Effector memory CD8-positive, alpha-beta T cell (primary cell): Measurements from ENCODE around the gene PRXL2B.
"Not testable (repeated sequence)": the region's sequence is repeated elsewhere in the genome, so short reads cannot be mapped to it uniquely, and the experiment has no call there.

Experiments
- ATAC-seq: fragments of 150-1000 bp; cut with Tn5 transposase; replicated peaks from 2 replicates; pipeline ENCODE4 v1.10.0; 2021; ENCODE audit warnings: mild to moderate bottlenecking, moderate library complexity
- DNase-seq, 3 experiments: peaks; one replicate each; pipeline ENCODE4 v3.0.0; 2021
- H3K27ac Mint-ChIP-seq, 2 donors: one replicate each; pipeline ENCODE4 v1.8.0; 2022; ENCODE audit warnings: mild to moderate bottlenecking in 2 of 2, mixed read lengths in 2 of 2, moderate library complexity in 2 of 2
- H3K27me3 Mint-ChIP-seq, 2 donors: one replicate each; pipeline ENCODE4 v1.8.0; 2022; ENCODE audit warnings: mixed read lengths in 2 of 2
- H3K36me3 Mint-ChIP-seq: one replicate; pipeline ENCODE4 v1.8.0; 2022; ENCODE audit warnings: mild to moderate bottlenecking, moderate library complexity, mixed read lengths; ENCODE audit not compliant: insufficient read depth
- H3K4me1 Mint-ChIP-seq, 2 donors: one replicate each; pipeline ENCODE4 v1.8.0; 2022; ENCODE audit warnings: low read depth in 2 of 2, mixed read lengths in 2 of 2
- H3K4me3 Mint-ChIP-seq, 2 donors: one replicate each; pipeline ENCODE4 v1.8.0; 2022; ENCODE audit warnings: mild to moderate bottlenecking in 2 of 2, mixed read lengths in 2 of 2, moderate library complexity in 2 of 2
- H3K9me3 Mint-ChIP-seq, 2 donors: one replicate each; pipeline ENCODE4 v1.8.0; 2022; ENCODE audit warnings: mixed read lengths in 2 of 2

Gene PRXL2B

DNA sequence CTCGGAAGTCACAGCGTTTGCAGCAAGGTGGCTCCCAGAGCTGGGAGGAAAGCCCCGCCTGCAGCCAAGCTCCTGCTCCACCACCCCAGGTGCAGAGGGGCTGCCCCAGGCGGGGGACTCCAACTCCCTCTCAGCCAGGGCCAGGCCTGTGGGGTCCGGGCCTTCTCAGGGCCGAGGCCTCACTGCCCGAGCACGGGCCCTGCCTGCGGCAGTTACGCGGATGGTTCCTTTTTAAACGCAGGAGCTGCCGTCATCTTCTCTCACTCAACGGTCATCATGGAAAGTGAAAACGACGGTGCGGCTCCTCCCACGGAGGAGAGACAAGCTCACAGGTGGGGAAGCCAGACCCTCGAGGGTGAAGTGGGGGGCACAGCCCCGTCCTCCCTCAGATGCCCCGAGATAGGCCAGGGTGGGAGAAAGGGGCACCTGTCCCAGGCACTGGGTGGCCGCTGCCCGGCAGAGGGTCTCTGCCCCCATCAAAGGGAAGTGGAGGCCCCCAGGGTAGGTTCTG is 9.0 kb upstream of the PRXL2B start:
- peaks cover 21% of the 10 kb centered on the region for H3K36me3 Mint-ChIP-seq
- peaks cover 4 to 15% of the 10 kb centered on the region in 2 donors for H3K9me3 Mint-ChIP-seq
- peak overlapping the region; percentile 99 to 100 for H3K27ac Mint-ChIP-seq
- H3K4me1 Mint-ChIP-seq, result peaks cover 19 to 23% of the 10 kb centered on the region in 2 donors
- H3K27me3 Mint-ChIP-seq, result not testable (repeated sequence)
- H3K4me3 Mint-ChIP-seq, result peak overlapping the region; percentile 79 to 84
- DNase-seq (peak in 1 of 3 experiments; percentile 26), ATAC-seq (peak; percentile 40)

DNA sequence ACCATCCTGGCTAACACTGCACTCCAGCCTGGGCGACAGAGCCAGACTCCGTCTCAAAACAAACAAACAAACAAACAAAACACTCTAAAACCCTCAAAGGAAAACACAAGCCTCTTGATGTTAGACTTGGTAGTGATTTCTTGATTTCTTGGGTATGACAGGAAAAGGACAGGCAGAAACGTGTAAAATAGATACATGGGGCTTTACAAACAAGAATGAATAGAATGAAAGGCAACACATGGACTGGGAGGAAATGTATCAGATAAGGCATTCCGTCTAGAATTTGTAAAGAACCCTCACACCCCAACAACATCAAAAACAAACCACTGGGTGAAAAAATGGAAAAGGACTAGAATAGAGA is 7.8 kb upstream of the PRXL2B start:
- no peaks in the 10 kb centered on the region for H3K27me3 Mint-ChIP-seq
- no peak for ATAC-seq
- peaks cover 0 to 4% of the 10 kb centered on the region in 2 donors for H3K9me3 Mint-ChIP-seq
- H3K27ac Mint-ChIP-seq, result peak overlapping the region; percentile 99 to 100
- H3K4me3 Mint-ChIP-seq, result peak overlapping the region; percentile 79 to 84
- no peak for DNase-seq
- H3K36me3 Mint-ChIP-seq, result peaks cover 21% of the 10 kb centered on the region
- H3K4me1 Mint-ChIP-seq, result peaks cover 20 to 23% of the 10 kb centered on the region in 2 donors

DNA sequence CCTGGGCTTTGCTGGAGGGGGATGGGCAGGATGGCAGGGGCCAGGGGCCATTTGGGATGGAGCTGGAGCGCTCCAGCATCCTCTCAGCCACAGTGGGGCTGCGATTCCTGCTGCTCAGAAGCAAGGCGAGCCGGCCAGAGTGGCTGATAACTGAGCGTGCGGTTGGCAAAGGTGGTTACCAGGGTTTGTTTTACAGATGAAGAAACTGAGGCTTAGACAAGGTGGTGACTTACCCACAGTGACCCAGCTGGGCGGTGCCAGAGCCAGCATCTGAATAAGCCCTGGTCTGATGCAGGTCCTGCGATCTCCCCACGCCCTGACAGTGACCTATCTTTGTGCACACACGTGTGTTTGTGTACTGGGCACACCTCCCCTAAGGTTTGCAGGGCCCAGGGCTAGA is 5.9 kb upstream of the PRXL2B start:
- Mint-ChIP-seq H3K27ac (peak overlapping the region; percentile 38 to 63), H3K4me3 (no peak overlapping the region), H3K4me1 (peaks cover 34 to 36% of the 10 kb centered on the region in 2 donors)

DNA sequence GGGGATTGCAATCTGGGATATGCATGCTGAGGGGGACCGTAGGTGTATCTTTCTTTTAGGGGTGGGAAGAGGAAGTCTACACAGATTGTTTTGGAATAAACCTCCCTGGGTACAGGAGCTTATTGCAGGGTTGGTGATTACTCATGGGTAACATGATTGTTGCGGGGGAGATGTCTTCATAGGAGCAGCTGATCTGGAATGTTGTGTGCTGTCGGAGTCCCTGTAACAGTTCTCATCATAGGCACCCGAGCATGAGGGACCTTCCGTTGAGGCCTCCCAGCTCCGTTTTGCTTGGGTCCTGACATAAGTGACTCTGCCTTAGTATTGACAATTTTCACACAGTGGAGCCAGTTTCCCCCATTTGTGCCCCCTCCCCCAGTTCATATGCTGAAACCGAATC is 4.2 kb upstream of the PRXL2B start:
- peaks cover 33 to 35% of the 10 kb centered on the region in 2 donors for H3K4me1 Mint-ChIP-seq
- H3K27ac Mint-ChIP-seq, result peak overlapping the region; percentile 7 to 63
- no peak for ATAC-seq
- no peak for DNase-seq
- peaks cover 27% of the 10 kb centered on the region for H3K36me3 Mint-ChIP-seq
- H3K4me3 Mint-ChIP-seq, result no peak overlapping the region
- H3K27me3 Mint-ChIP-seq, result no peaks in the 10 kb centered on the region
- no peaks in the 10 kb centered on the region for H3K9me3 Mint-ChIP-seq

More for the DNA sequence above, 5.9 kb upstream of the PRXL2B start:
- H3K27me3 Mint-ChIP-seq, result no peaks in the 10 kb centered on the region
- ATAC-seq (no peak), DNase-seq (no peak)
- H3K9me3 Mint-ChIP-seq, result no peaks in the 10 kb centered on the region
- H3K36me3 Mint-ChIP-seq, result peaks cover 29% of the 10 kb centered on the region

DNA sequence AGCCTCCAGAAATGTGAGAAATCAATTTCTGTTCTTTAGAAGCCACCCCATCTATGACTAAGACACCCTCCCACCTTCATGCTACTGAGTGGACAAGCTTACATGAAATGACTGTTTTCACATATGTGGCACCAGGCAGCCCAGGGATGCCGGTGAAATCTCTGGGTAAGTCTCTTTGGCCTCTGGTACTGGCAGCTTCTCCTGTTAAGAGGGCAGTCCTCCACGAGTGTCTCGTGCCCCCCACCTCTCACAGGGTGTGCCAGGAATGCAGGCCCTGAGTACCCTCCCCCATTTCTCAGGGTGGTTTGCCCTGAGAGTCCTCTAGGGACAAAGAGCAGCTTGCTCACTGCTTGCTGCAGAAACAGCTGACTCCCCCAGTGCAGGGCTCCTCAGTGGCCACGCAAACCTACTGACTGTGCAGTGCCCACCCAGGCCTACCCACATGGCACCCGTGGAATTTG is 3.2 kb upstream of the PRXL2B start:
- Mint-ChIP-seq H3K27me3 (no peaks in the 10 kb centered on the region), H3K4me3 (no peak overlapping the region), H3K4me1 (peaks cover 25 to 33% of the 10 kb centered on the region in 2 donors), H3K36me3 (peaks cover 18% of the 10 kb centered on the region), H3K9me3 (no peaks in the 10 kb centered on the region), H3K27ac (peak overlapping the region; percentile 96 to 99)
- DNase-seq, result no peak
- ATAC-seq, result no peak

DNA sequence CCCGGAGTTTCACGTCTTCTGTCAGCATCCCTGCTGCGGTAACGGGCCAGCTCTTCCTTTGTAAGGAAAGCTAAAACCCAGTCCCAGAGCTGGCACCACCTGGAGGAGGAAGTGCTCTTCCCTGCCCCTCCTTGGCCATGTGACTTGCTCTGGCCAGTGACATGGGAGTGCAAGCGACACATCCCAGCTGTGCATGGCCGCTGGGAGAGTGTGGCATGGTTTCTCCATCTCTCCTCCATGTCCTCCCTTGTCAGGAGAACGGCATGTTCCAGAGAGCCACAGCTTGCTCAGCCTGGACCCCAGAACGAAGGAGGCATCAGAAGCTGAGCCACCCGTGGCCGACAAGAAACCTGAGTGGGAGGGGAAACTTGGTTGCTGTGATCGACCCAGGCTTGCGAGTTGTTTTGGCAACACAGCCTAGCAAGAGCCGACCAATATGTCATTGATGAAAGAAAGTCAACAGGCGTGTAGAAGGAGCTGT is 2.7 kb upstream of the PRXL2B start:
- peak overlapping the region; percentile 96 to 99 for H3K27ac Mint-ChIP-seq
- H3K36me3 Mint-ChIP-seq, result peaks cover 15% of the 10 kb centered on the region
- no peak overlapping the region for H3K4me3 Mint-ChIP-seq
- no peaks in the 10 kb centered on the region for H3K27me3 Mint-ChIP-seq
- no peaks in the 10 kb centered on the region for H3K9me3 Mint-ChIP-seq
- ATAC-seq, result no peak
- peaks cover 19 to 27% of the 10 kb centered on the region in 2 donors for H3K4me1 Mint-ChIP-seq
- no peak for DNase-seq

DNA sequence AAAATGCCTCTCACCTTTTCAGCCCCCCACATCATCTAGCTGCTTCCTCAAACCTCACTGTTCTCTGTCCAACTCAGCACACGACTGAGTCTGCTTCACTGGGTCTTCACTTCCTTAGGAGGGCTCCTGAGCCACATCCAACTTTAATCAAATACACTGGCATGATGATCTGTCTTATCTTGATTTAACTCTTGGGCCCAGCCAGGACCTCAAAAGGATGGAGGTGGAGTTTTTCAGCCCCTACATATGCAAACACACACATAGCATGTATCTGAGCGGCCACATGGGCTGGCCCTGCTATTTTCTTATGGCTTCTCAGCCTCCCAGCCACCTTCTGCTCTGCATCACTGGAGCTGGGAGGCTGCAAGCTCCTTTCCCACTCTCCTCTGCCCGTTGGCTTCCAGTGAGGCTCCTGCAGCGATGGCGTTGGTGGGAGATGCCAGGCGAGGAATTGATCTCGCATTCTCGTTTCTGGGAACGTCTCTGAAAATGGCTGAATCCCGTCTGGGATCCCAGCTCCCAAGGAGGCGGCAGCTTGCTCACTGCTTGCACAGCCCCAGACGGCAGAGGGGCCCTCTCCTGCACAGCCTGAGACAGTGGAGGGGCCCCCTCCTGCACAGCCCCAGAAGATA is 1.8 kb upstream of the PRXL2B start:
- Mint-ChIP-seq H3K27ac (peak overlapping the region; percentile 96 to 99), H3K4me3 (peak overlapping the region; percentile 84 to 92), H3K4me1 (peaks cover 17 to 26% of the 10 kb centered on the region in 2 donors), H3K36me3 (peaks cover 15% of the 10 kb centered on the region), H3K27me3 (no peaks in the 10 kb centered on the region), H3K9me3 (no peaks in the 10 kb centered on the region)
- ATAC-seq, result no peak
- DNase-seq, result no peak

DNA sequence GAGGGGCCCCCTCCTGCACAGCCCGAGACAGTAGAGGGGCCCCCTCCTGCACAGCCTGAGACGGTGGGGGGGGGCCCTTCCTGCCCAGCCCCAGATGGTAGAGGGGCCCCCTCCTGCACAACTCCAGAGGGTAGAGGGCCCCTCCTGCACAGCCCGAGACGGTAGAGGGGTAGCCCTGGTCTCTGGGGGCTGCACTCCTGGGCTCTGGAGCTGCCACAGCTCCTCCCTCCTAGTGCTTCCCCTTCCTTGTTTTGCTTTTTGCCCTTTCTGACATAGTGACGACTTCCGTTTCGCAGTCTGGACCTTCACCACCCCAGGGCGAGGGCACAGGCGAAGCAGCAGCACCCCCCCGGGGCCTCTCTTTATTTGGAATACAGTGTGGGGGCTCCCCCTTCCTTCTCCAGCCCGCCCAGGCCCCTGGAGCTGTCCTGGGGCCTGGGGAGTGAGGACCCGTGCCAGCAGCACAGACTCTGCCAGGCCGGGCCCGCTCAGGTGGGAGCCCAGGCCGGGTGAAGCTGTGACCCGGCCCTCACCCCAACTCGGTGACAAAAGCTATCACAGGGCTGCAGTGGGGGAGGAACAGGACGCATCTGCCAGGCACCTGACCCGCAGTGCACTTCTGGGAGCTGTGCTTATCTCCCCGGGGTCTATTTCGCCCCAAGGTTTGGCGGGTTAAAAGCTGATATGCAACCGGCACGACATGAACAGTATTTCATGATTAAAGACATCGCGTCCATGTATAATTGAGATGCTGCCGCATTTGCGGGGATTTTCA is 1.1 kb upstream of the PRXL2B start:
- Mint-ChIP-seq H3K27me3 (no peaks in the 10 kb centered on the region), H3K4me3 (peak overlapping the region; percentile 84 to 92), H3K27ac (peak overlapping the region; percentile 96 to 99), H3K4me1 (peaks cover 17 to 26% of the 10 kb centered on the region in 2 donors), H3K9me3 (no peaks in the 10 kb centered on the region), H3K36me3 (peaks cover 18% of the 10 kb centered on the region)
- ATAC-seq (peak; percentile 56), DNase-seq (peak; percentile 66 to 74 (median 71))

DNA sequence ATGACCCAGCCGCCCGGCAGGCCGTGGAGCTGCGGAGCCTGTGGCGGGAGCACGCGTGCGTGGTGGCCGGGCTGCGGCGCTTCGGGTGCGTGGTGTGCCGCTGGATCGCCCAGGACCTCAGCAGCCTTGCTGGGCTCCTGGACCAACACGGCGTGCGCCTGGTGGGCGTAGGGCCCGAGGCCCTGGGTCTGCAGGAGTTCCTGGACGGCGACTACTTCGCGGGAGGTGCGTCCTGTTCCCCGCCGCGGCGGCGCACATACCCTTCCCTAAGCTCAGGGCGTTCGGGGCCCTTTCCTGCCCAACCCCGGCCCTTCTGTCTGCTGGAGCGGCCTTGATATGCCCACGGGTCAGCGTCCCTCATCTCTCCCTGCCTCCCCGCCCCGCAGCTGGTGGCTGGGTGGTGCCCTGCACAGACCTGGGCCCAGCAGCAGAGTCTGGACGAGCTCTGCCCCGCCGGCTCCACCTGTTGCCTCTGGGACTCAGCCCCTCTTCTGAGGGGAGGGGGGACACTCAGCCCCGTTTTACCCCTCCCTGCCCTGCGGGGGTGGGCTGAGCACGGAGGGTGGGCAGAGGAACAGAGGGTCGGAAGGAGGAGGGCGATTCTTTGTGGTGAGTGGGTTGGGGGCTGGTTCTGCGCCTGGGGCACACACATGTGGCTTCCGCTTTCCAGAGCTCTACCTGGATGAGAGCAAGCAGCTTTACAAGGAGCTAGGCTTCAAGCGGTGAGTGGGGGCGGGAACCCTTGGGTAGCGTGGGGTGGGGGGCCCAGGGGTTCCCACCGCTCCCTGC is 688 bp downstream of the PRXL2B start:
- Mint-ChIP-seq H3K4me1 (peaks cover 13 to 21% of the 10 kb centered on the region in 2 donors), H3K36me3 (peaks cover 18% of the 10 kb centered on the region), H3K27ac (peak overlapping the region; percentile 96 to 99), H3K4me3 (peak overlapping the region; percentile 84 to 92), H3K27me3 (no peaks in the 10 kb centered on the region), H3K9me3 (no peaks in the 10 kb centered on the region)
- no peak for DNase-seq
- ATAC-seq, result no peak

DNA sequence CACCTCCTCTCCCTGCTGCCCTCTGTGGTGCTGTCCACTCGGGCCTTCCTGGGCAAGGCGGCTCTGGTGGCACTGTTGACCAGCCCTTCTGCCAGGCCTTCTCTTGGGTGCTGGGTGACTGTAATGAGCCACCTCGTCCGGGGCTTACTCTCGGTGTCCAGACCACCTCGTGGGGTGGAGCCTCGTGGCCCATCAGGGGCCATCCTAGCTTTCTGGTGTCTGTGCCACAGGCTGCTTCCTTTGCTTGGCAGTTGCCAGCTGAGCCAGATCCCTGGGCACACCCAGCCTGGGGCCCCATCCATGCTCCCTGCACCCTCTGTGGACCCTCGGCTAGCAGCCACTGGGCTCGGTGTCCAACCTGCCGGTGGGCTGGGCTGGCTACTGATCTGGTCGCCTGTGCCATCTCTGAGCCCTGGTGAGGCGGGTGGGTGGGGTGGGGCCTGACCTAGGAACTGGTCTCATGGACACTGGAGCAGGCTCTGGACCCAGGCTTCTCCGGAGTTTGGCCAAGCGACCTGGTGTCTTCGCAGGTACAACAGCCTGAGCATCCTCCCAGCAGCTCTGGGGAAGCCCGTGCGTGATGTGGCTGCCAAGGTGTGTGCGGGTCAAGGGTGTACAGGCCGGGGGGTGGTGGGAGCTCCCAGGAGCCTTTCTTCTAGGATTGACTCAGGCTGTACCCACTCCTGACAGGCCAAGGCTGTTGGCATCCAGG is 1.4 kb downstream of the PRXL2B start:
- DNase-seq (no peak), ATAC-seq (no peak)
- Mint-ChIP-seq H3K4me3 (peak overlapping the region; percentile 84 to 92), H3K36me3 (peaks cover 18% of the 10 kb centered on the region), H3K4me1 (peaks cover 13 to 21% of the 10 kb centered on the region in 2 donors), H3K27me3 (no peaks in the 10 kb centered on the region), H3K27ac (no peak overlapping the region), H3K9me3 (no peaks in the 10 kb centered on the region)

DNA sequence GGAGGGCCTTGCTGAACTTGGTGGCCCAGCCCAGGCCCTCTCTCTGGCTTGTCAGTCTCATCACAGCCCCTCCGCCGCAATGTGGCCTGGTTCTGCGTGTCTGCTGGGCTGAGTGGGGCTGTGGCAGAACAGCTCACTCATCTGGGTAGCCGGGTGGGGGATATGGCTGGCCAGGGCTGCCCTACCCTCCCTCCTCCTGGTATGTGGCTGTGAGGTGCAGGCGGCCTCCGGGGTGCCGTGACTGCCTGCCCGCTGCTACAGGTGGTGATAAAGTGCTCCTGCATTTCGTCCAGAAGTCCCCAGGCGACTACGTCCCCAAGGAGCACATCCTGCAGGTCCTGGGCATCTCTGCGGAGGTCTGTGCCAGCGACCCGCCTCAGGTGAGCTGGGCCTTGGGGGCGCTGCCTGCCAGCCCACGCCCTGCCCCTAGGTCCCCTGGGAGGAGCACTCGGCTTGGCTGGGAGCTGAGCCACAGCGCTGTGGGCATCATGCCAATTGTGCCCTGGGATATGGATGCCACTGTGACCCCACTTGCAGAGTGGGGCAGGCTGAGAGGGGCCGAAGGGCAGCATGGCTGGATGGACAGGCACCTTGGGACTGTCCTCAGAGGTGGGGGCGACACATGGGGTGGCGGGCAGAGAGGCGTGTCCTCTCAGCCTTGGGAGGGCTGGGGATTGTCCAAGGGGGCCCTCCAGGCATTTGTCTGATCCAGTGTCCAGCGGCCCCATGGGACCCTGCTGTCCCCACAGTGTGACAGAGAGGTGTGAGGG is 2.3 kb downstream of the PRXL2B start:
- no peaks in the 10 kb centered on the region for H3K27me3 Mint-ChIP-seq
- ATAC-seq (no peak), DNase-seq (no peak)
- H3K36me3 Mint-ChIP-seq, result peaks cover 18% of the 10 kb centered on the region
- H3K4me1 Mint-ChIP-seq, result peaks cover 13 to 19% of the 10 kb centered on the region in 2 donors
- H3K27ac Mint-ChIP-seq, result no peak overlapping the region
- peak overlapping the region in 1 of 2 donors; percentile 92 for H3K4me3 Mint-ChIP-seq
- no peaks in the 10 kb centered on the region for H3K9me3 Mint-ChIP-seq
